ENCODE measurements around the gene TMEFF1. TPM values are rescaled to one million over a fixed set of nuclear protein-coding genes. Genes with fewer than 3 reads are reported as not detected.

Gene TMEFF1
- total RNA-seq, 1 experiment from 2014 or later: 3.3 TPM

GRCh38 chr9:100473276-100474081 is 530 bp downstream of the TMEFF1 start:
- Histone ChIP-seq H3K27ac (ENCODE audit: low read depth, low read length) (peak overlapping the region; percentile 20; the same call in 1 of the 2 replicates), H3K79me2 (ENCODE audit: insufficient read depth, low read length) (no peaks in the 10 kb centered on the region), H3K4me3 (replicated peaks in 1 of 2; ENCODE audit: low read depth in 1 of 2, low read length in 2 of 2) (peak overlapping the region; percentile 61 to 73), H3K4me2 (ENCODE audit: low read length) (peak overlapping the region; percentile 96), H3K9me2 (ENCODE audit: insufficient read depth) (no peaks in the 10 kb centered on the region), H3K9me3 (ENCODE audit: control insufficient read depth in 1 of 2, insufficient read depth in 1 of 2, low read depth in 1 of 2, low read length in 2 of 2) (no peaks in the 10 kb centered on the region), H3K9ac (ENCODE audit: low read length) (peak overlapping the region; percentile 59), H3K36me3 (ENCODE audit: control insufficient read depth in 1 of 2, insufficient read depth in 2 of 2, low read length in 2 of 2) (no peaks in the 10 kb centered on the region), H2AFZ (ENCODE audit: low read depth, low read length, poor library complexity, severe bottlenecking) (no peak overlapping the region), H3K27me3 (ENCODE audit: insufficient read depth, low read length) (no peaks in the 10 kb centered on the region), H4K20me1 (ENCODE audit: insufficient read depth) (no peaks in the 10 kb centered on the region), H3K4me1 (ENCODE audit: control insufficient read depth in 1 of 2, insufficient read depth in 2 of 2, low read length in 2 of 2) (peaks cover 3 to 12% of the 10 kb centered on the region in 2 experiments; a peak in 2 of 4 replicates)
- no TSS peak for BruUV-seq (replicated peaks)
- peak; percentile 77 for ATAC-seq
- ChIA-PET POLR2A (no interaction called here), RAD21 (ENCODE audit: low non-redundant PET in 1 of 2, low total read pairs in 2 of 2, uncharacterized antibody in 2 of 2, unreplicated experiment in 2 of 2) (no interaction called here), CTCF (interaction anchor here (0.6 to 1.0 kb wide), 2 partner anchors 36 to 149 kb away, joined by 3 read pairs; no protein-coding TSS in a partner anchor)
- intact Hi-C loops (cut with micrococcal nuclease): no loop called here
- DNase-seq (ENCODE audit: low read depth, low spot score): no peak
- TF ChIP-seq SIN3A (IDR thresholded peaks at IDR 0.05; ENCODE audit: low read depth): no peak
- peak; percentile 56 for TF ChIP-seq ZFX (IDR thresholded peaks at IDR 0.05)
- peak; percentile 20; the same call in 1 of the 2 replicates for TF ChIP-seq MAX (IDR thresholded peaks at IDR 0.05)
- TF ChIP-seq FOSL1 (IDR thresholded peaks at IDR 0.05; ENCODE audit: low read depth): no peak

- H3K4me1 ChIP-seq (ENCODE audit: control insufficient read depth in 1 of 2, insufficient read depth in 2 of 2, low read length in 2 of 2): peaks cover 3 to 12% of the 10 kb centered on the region in 2 experiments; a peak in 2 of 4 replicates
- no peaks in the 10 kb centered on the region for H3K36me3 ChIP-seq (ENCODE audit: control insufficient read depth in 1 of 2, insufficient read depth in 2 of 2, low read length in 2 of 2)
- H3K27ac ChIP-seq (ENCODE audit: low read depth, low read length): no peak overlapping the region
- H3K9me3 ChIP-seq (ENCODE audit: control insufficient read depth in 1 of 2, insufficient read depth in 1 of 2, low read depth in 1 of 2, low read length in 2 of 2): no peaks in the 10 kb centered on the region
- peak overlapping the region; percentile 59 for H3K9ac ChIP-seq (ENCODE audit: low read length)
- ATAC-seq (no peak), DNase-seq (ENCODE audit: low read depth, low spot score) (no peak)
- peak overlapping the region; percentile 96 for H3K4me2 ChIP-seq (ENCODE audit: low read length)
- H2AFZ ChIP-seq (ENCODE audit: low read depth, low read length, poor library complexity, severe bottlenecking): no peak overlapping the region
- H3K9me2 ChIP-seq (ENCODE audit: insufficient read depth): no peaks in the 10 kb centered on the region
- no TSS peak for BruUV-seq (replicated peaks)
- intact Hi-C loops (cut with micrococcal nuclease): no loop called here
- ChIA-PET RAD21 (ENCODE audit: low non-redundant PET in 1 of 2, low total read pairs in 2 of 2, uncharacterized antibody in 2 of 2, unreplicated experiment in 2 of 2) (no interaction called here), POLR2A (no interaction called here), CTCF (no interaction called here)
- peak overlapping the region; percentile 61 to 73 for H3K4me3 ChIP-seq (replicated peaks in 1 of 2; ENCODE audit: low read depth in 1 of 2, low read length in 2 of 2)
- no peaks in the 10 kb centered on the region for H4K20me1 ChIP-seq (ENCODE audit: insufficient read depth)
- no peaks in the 10 kb centered on the region for H3K79me2 ChIP-seq (ENCODE audit: insufficient read depth, low read length)
- no peaks in the 10 kb centered on the region for H3K27me3 ChIP-seq (ENCODE audit: insufficient read depth, low read length)
- TF ChIP-seq FOSL1 (IDR thresholded peaks at IDR 0.05; ENCODE audit: low read depth) (no peak), POLR2AphosphoS5 (IDR thresholded peaks at IDR 0.05; ENCODE audit: low read depth, low read length) (no peak), YY1 (IDR thresholded peaks at IDR 0.05; ENCODE audit: extremely low read depth, insufficient replicate concordance, low read depth, low read length) (no peak), ZBTB33 (IDR thresholded peaks at IDR 0.05; ENCODE audit: extremely low read depth, insufficient replicate concordance, low read length) (no peak), CTCF (IDR thresholded peaks at IDR 0.05 in 2 of 3, conservative IDR thresholded peaks at IDR 0.05 in 1 of 3; ENCODE audit: borderline replicate concordance in 1 of 3, insufficient read depth in 1 of 3, low read depth in 2 of 3, low read length in 2 of 3) (no peak), CEBPB (IDR thresholded peaks at IDR 0.05; ENCODE audit: low read depth) (no peak), EZH2phosphoT487 (IDR thresholded peaks at IDR 0.05; ENCODE audit: borderline replicate concordance) (no peak), SIN3A (IDR thresholded peaks at IDR 0.05; ENCODE audit: low read depth) (no peak), RAD21 (IDR thresholded peaks at IDR 0.05; ENCODE audit: low read depth) (no peak), CBX3 (IDR thresholded peaks at IDR 0.05; ENCODE audit: low read depth) (no peak), EGR1 (IDR thresholded peaks at IDR 0.05; ENCODE audit: low read depth) (no peak), JUND (IDR thresholded peaks at IDR 0.05) (no peak)
Observed at GRCh38 chr9:100474082-100474923, 1.4 kb downstream of the TMEFF1 start.

Measured in HCT116 (cell line).